SK-N-SH treated with all-trans-retinoic acid at 6 μM for 48 hours (cell line): Measurements from ENCODE around the gene ARID1B.

Experiments
- ATAC-seq: fragments of 200-7000 bp; cut with Tn5 transposase; 3 replicates; pipeline ENCODE4 v1.9.1; 2020; ENCODE audit warnings: mild to moderate bottlenecking, moderate library complexity
- ARNTL ChIP-seq: fragments of 450-650 bp; formaldehyde crosslinking; IDR thresholded peaks from 2 replicates; pipeline ENCODE4 v1.5.0; 2020; ENCODE audit warnings: low read depth, mild to moderate bottlenecking, moderate library complexity, borderline replicate concordance
- CREB5 ChIP-seq: fragments of 250-450 bp; sonication (Bioruptor Pico); IDR thresholded peaks from 2 replicates; pipeline ENCODE4 v1.5.1; 2020; ENCODE audit warnings: low read depth, mild to moderate bottlenecking, moderate library complexity
- CSDC2 ChIP-seq: fragments of 250-450 bp; sonication (Bioruptor Pico); IDR thresholded peaks from 2 replicates; pipeline ENCODE4 v1.5.0; 2020; ENCODE audit warnings: mild to moderate bottlenecking, moderate library complexity
- ESRRG ChIP-seq: fragments of 250-450 bp; sonication (Bioruptor Pico); IDR thresholded peaks from 2 replicates; pipeline ENCODE4 v1.6.1; 2021; ENCODE audit warnings: mild to moderate bottlenecking
- GLIS3 ChIP-seq: fragments of 250-450 bp; sonication (Bioruptor Pico); IDR thresholded peaks from 2 replicates; pipeline ENCODE4 v1.5.0; 2020; ENCODE audit warnings: mild to moderate bottlenecking, moderate library complexity
- ISL1 ChIP-seq: fragments of 250-450 bp; sonication (Bioruptor Pico); IDR thresholded peaks from 2 replicates; pipeline ENCODE4 v2.1.2; 2022; ENCODE audit warnings: mild to moderate bottlenecking, moderate library complexity
- OSR1 ChIP-seq: fragments of 250-450 bp; sonication (Bioruptor Pico); IDR thresholded peaks from 2 replicates; pipeline ENCODE4 v1.8.0; 2022; ENCODE audit warnings: moderate library complexity, mild to moderate bottlenecking, inconsistent platforms
- PATZ1 ChIP-seq: fragments of 250-450 bp; sonication (Bioruptor Pico); IDR thresholded peaks from 2 replicates; pipeline ENCODE4 v1.8.0; 2020; ENCODE audit warnings: mild to moderate bottlenecking, moderate library complexity, borderline replicate concordance
- PPARA ChIP-seq: fragments of 250-450 bp; sonication (Bioruptor Pico); IDR thresholded peaks from 2 replicates; pipeline ENCODE4 v1.5.0; 2020; ENCODE audit warnings: mild to moderate bottlenecking, borderline replicate concordance
- RARB ChIP-seq: fragments of 250-450 bp; sonication (Bioruptor Pico); IDR thresholded peaks from 2 replicates; pipeline ENCODE4 v1.8.0; 2021; ENCODE audit warnings: mild to moderate bottlenecking, moderate library complexity
- SNAI2 ChIP-seq: fragments of 250-450 bp; sonication (Bioruptor Pico); IDR thresholded peaks from 2 replicates; pipeline ENCODE4 v1.5.0; 2020; ENCODE audit warnings: mild to moderate bottlenecking, moderate library complexity
- TCF4 ChIP-seq: fragments of 250-450 bp; sonication (Bioruptor Pico); IDR thresholded peaks from 2 replicates; pipeline ENCODE4 v1.8.0; 2021; ENCODE audit warnings: mild to moderate bottlenecking, moderate library complexity, borderline replicate concordance
- TOX ChIP-seq: fragments of 250-450 bp; sonication (Bioruptor Pico); IDR thresholded peaks from 2 replicates; pipeline ENCODE4 v1.8.0; 2021; ENCODE audit warnings: mild to moderate bottlenecking, moderate library complexity, borderline replicate concordance
- ZC3H10 ChIP-seq: fragments of 250-450 bp; sonication (Bioruptor Pico); IDR thresholded peaks from 2 replicates; pipeline ENCODE4 v1.5.1; 2021; ENCODE audit warnings: mild to moderate bottlenecking, moderate library complexity
- ZFP3 ChIP-seq: fragments of 250-450 bp; sonication (Bioruptor Pico); IDR thresholded peaks from 2 replicates; pipeline ENCODE4 v1.5.0; 2020; ENCODE audit warnings: mild to moderate bottlenecking, moderate library complexity
- ZNF565 ChIP-seq: fragments of 450-650 bp; formaldehyde crosslinking; conservative IDR thresholded peaks from 2 replicates; pipeline ENCODE4 v1.5.0; 2020; ENCODE audit warnings: low read depth, mild to moderate bottlenecking, moderate library complexity
- ZNF70 ChIP-seq: fragments of 450-650 bp; formaldehyde crosslinking; IDR thresholded peaks from 2 replicates; pipeline ENCODE4 v1.5.0; 2020; ENCODE audit warnings: mild to moderate bottlenecking, moderate library complexity
- TF ChIP-seq, protein P1 (sequence below): fragments of 250-450 bp; sonication (Bioruptor Pico); IDR thresholded peaks from 2 replicates; pipeline ENCODE4 v1.8.0; 2021; ENCODE audit warnings: low read depth, mild to moderate bottlenecking, moderate library complexity, borderline replicate concordance
- TF ChIP-seq, protein P2 (sequence below): fragments of 250-450 bp; sonication (Bioruptor Pico); IDR thresholded peaks from 2 replicates; pipeline ENCODE4 v1.5.0; 2020; ENCODE audit warnings: mild to moderate bottlenecking, moderate library complexity
- TF ChIP-seq, protein P3 (sequence below): fragments of 250-450 bp; sonication (Bioruptor Pico); IDR thresholded peaks from 2 replicates; pipeline ENCODE4 v1.5.1; 2021; ENCODE audit warnings: mild to moderate bottlenecking, moderate library complexity

The ARID1B gene

DNA sequence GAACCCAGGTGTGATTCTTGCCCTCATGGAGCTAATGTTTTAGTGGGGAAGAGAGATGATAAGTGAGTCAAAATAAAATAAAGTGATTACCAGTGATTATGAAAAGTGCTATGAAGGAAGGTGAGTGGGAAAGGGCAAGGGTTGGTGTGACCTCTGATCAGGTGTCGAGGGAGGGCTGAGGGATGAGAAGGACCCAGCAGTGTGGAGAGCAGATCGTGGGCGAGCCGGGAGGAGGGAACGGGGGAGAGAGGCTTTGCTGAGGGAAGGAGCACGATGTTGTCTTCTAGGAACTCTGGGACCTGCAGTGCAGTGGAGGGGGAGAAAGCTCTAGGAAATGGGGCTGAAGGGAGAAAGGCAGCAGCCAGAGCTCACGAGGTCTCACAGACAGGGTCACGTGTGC, 354.1 kb downstream of the ARID1B start:
- no peak for ATAC-seq
- no peak for TF ChIP-seq ISL1 (CRISPR knock-in tag)
- no peak for TF ChIP-seq CREB5
- no peak for TF ChIP-seq GLIS3
- TF ChIP-seq ARNTL (CRISPR knock-in tag): no peak
- TF ChIP-seq CSDC2 (CRISPR knock-in tag): no peak
- no peak for TF ChIP-seq SNAI2 (CRISPR knock-in tag)
- no peak for TF ChIP-seq ZNF70 (CRISPR knock-in tag)
- no peak for TF ChIP-seq PPARA (CRISPR knock-in tag)
- TF ChIP-seq, protein P1, sequence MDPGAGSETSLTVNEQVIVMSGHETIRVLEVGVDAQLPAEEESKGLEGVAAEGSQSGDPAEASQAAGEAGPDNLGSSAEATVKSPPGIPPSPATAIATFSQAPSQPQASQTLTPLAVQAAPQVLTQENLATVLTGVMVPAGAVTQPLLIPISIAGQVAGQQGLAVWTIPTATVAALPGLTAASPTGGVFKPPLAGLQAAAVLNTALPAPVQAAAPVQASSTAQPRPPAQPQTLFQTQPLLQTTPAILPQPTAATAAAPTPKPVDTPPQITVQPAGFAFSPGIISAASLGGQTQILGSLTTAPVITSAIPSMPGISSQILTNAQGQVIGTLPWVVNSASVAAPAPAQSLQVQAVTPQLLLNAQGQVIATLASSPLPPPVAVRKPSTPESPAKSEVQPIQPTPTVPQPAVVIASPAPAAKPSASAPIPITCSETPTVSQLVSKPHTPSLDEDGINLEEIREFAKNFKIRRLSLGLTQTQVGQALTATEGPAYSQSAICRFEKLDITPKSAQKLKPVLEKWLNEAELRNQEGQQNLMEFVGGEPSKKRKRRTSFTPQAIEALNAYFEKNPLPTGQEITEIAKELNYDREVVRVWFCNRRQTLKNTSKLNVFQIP (CRISPR knock-in tag): no peak
- no peak for TF ChIP-seq RARB
- TF ChIP-seq, protein P2, sequence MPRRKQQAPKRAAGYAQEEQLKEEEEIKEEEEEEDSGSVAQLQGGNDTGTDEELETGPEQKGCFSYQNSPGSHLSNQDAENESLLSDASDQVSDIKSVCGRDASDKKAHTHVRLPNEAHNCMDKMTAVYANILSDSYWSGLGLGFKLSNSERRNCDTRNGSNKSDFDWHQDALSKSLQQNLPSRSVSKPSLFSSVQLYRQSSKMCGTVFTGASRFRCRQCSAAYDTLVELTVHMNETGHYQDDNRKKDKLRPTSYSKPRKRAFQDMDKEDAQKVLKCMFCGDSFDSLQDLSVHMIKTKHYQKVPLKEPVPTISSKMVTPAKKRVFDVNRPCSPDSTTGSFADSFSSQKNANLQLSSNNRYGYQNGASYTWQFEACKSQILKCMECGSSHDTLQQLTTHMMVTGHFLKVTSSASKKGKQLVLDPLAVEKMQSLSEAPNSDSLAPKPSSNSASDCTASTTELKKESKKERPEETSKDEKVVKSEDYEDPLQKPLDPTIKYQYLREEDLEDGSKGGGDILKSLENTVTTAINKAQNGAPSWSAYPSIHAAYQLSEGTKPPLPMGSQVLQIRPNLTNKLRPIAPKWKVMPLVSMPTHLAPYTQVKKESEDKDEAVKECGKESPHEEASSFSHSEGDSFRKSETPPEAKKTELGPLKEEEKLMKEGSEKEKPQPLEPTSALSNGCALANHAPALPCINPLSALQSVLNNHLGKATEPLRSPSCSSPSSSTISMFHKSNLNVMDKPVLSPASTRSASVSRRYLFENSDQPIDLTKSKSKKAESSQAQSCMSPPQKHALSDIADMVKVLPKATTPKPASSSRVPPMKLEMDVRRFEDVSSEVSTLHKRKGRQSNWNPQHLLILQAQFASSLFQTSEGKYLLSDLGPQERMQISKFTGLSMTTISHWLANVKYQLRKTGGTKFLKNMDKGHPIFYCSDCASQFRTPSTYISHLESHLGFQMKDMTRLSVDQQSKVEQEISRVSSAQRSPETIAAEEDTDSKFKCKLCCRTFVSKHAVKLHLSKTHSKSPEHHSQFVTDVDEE (CRISPR knock-in tag): no peak
- TF ChIP-seq TCF4 (CRISPR knock-in tag): no peak
- TF ChIP-seq, protein P3, sequence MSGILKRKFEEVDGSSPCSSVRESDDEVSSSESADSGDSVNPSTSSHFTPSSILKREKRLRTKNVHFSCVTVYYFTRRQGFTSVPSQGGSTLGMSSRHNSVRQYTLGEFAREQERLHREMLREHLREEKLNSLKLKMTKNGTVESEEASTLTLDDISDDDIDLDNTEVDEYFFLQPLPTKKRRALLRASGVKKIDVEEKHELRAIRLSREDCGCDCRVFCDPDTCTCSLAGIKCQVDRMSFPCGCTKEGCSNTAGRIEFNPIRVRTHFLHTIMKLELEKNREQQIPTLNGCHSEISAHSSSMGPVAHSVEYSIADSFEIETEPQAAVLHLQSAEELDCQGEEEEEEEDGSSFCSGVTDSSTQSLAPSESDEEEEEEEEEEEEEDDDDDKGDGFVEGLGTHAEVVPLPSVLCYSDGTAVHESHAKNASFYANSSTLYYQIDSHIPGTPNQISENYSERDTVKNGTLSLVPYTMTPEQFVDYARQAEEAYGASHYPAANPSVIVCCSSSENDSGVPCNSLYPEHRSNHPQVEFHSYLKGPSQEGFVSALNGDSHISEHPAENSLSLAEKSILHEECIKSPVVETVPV (CRISPR knock-in tag): no peak
- no peak for TF ChIP-seq TOX (CRISPR knock-in tag)
- TF ChIP-seq ZNF565: no peak

- ATAC-seq: no peak
- no peak for TF ChIP-seq ZC3H10 (CRISPR knock-in tag)
- TF ChIP-seq OSR1: no peak
- no peak for TF ChIP-seq ZFP3
- no peak for TF ChIP-seq PATZ1
- no peak for TF ChIP-seq ESRRG
- TF ChIP-seq, protein P2 (CRISPR knock-in tag): no peak
Measured at GRCh38 chr6:157133856-157134255, 356.7 kb downstream of the ARID1B start.
